Stimulated activated CD8-positive, alpha-beta memory T cell treated with anti-CD3 and anti-CD28 coated beads, Interleukin-15, amount 100 ng/mL, for 24 hours (primary cell): ENCODE data around the gene PLEKHB2.
"Not testable (repeated sequence)": the region's sequence is repeated elsewhere in the genome, so short reads cannot be mapped to it uniquely, and the experiment has no call there.

Experiments used
- DNase-seq: peaks from one replicate; pipeline ENCODE4 v3.0.0-alpha.2; 2020; ENCODE audit warnings: low read depth

The PLEKHB2 gene

DNA sequence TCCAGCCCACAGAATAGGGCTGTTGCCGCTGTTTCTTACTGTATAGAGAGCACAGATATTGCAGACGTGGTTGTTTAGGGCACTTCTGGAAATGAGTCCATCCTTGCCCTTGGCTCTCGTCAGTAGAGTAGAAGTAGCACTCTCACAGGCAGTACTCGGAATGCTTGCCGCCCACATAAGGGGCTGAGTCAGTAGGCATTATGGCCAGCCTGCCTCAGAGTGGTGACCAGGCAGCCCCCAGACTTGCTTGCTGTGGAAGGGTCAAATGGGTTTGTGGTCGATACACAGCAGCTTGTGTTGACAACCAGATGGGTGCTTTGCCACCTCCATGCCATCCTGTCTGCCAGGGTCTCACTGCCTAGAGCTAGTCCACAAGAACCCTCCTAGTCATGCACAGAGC lies 38.7 kb downstream of the PLEKHB2 start:
- DNase-seq, result no peak

GRCh38 chr2:131145040-131145439 lies 39.9 kb downstream of the PLEKHB2 start:
- no peak for DNase-seq

GRCh38 chr2:131146231-131146630 lies 41.1 kb downstream of the PLEKHB2 start:
- DNase-seq, result no peak

- DNase-seq, result no peak
Observed at GRCh38 chr2:131146749-131147148, 41.6 kb downstream of the PLEKHB2 start.

GRCh38 chr2:131148426-131148825 lies 43.3 kb downstream of the PLEKHB2 start:
- DNase-seq, result no peak

- DNase-seq, result not testable (repeated sequence)
Observed at GRCh38 chr2:131150109-131150508, 45.0 kb downstream of the PLEKHB2 start.

DNA sequence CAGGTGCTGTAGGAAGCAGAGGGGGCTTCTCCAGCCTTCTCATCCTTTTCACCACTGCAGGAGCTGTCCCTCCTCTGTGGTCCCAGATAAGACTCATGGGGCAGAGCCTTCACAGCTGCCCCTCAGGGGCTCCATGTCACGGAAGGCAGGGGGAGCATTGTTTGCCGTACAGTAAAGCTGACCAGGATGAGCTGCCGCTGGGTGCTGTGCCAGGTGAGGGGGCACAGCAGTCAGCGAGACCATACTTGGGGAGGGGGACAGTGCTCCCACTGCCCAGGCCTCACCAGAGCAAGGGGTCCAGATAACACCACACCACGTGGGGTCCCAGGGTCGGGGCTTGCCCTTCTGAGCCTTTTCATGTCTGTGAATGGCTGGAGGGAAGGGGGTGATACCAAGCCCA lies 46.3 kb downstream of the PLEKHB2 start:
- no peak for DNase-seq

GRCh38 chr2:131152074-131152473 lies 46.9 kb downstream of the PLEKHB2 start:
- DNase-seq, result no peak

GRCh38 chr2:131153529-131153928 lies 48.4 kb downstream of the PLEKHB2 start:
- DNase-seq, result no peak

DNA sequence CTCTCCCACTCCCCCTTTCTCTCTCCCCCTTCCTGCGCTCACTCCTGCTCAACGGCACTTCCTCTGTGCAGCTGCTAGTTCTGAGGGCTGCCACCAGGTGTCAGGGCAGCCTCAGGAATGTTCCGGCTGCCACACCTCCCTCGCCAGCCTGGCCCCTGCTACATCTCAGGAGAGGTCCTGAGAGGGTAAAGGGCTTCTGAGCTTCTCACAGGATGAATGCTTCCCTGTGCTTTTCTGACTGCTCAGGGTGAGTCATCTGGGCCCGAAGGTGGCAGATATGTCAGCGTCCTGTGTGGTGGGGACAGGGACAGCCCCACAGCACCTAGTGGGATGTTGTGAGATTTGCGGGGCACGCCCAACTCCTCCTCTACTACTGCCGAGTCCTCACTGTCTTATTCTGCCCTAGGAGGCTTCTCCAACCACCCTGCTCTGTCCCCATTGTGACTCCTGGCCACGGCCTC lies 49.0 kb downstream of the PLEKHB2 start:
- peak; percentile 37 for DNase-seq

DNA sequence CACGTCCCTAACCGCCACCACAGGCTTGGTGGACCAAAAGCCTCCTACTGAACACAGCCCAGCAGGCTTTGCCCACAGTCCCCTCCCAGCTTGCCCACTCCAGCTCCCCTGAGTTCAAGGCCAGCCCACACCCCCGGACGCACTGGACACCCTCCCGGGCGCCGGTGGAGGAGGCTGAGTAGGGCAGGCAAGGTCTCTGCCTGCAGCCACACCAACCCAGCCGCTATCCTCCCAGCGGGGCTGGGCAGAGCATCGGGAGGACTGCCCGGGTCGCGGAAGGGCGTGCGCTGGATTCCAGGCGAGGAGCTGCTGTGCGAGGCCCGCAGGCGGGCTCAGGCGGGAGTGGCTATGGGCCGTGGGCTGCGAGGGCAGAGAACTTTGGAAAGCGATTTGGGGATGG lies 49.5 kb downstream of the PLEKHB2 start:
- DNase-seq, result no peak

DNA sequence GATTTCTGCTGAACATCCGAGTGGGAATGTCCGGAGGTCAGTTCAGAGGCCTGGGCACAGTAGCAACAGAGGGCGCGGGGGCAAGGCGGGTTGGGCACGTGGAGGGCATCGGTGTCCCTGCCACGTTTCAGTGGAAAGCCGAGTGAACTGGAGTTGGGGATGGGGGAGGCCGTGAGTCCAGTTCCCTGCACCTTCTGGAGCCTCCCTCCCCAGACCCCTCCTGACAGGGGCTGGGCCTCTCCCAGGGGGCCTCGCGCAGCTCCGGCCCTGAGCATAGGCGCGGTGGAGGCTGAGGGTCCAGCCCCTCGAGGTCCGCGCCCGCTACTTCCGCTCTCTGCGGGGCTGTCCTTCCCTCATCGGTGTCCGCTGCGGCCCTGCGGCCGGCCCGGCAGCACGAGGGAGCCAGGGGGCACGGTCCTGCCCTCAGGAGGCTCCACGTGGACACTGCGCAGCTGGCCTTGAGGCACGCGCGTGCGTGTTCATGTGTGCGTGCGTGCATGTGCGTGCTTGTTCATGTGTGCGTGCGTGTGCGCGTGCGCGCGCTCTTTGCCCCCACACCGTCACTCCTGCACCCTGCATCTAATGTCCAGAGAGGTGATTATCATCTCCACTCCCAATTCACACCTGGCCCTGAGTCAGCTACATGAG lies 50.2 kb downstream of the PLEKHB2 start:
- no peak for DNase-seq

- DNase-seq, result no peak
Observed at GRCh38 chr2:131156452-131157149, 51.5 kb downstream of the PLEKHB2 start.

DNA sequence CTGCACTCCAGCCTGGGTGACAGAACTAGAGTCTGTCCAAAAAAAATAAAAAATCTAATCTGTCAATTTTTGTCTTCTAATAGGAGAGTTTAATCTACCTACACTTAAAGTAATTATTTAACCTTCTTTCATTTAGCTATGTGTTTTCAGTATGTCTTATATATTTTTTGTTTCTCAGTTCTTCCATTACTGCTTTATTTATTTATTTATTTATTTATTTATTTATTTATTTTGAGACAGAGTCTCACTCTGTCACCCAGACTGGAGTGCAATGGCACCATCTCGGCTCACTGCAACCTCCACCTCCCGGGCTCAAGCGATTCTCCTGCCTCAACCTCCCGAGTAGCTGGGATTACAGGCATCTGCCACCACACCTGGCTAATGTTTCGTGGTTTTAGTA lies 60.4 kb downstream of the PLEKHB2 start:
- not testable (repeated sequence) for DNase-seq

DNA sequence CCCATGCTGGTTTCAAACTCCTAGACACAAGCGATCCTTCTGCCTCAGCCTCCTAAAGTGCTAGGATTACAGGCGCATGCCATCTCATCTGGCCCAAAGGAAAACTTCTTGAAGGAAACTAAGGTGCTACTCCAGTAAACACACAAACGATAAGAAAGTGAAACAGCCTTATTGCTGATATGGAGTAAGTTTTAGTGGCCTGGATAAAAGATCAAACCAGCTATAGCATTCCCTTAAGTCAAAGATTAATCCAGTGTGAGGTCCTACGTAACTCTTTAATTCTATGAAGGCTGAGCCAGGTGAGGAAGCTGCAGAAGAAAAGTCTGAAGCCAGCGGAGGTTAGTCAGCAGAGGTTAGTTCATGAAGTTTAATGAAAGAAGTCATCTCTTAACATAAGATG lies 63.4 kb downstream of the PLEKHB2 start:
- DNase-seq, result no peak

DNA sequence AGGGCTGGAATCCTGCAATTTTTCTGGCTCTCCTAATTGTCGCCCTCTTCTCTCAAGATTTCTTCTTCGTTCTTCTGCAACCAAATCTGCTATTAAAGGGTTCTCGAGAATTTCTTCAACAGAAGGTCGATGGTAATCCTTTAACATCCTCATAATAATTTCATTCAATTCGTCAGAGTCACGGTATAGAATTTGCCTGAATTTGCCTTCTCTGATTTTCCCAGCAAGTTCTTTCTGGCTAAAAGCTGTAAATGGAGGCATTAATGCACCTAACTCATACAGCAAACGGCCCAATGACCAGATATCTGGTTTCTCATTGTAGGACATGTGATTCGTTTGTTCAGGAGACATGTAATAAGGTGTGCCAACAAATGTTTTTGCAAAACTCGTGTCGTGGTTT lies 72.9 kb downstream of the PLEKHB2 start:
- DNase-seq, result not testable (repeated sequence)

GRCh38 chr2:131178721-131179418 lies 73.7 kb downstream of the PLEKHB2 start:
- not testable (repeated sequence) for DNase-seq

DNA sequence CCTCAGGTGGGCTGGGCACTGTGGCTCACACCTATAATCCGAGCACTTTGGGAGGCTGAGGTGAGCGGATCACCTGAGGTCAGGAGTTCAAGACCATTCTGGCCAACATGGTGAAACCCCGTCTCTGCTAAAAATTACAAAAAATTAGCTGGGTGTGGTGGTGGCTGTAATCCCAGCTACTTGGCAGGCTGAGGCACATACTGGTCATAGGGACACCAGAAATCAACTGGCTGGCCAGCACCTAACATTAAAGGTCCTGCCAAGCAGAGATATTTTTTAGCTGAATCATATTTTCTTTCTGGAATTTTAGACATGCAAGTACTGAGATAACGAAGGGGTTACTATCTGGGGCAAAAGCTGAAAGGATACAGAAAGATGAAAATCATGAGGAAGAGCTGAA lies 76.3 kb downstream of the PLEKHB2 start:
- not testable (repeated sequence) for DNase-seq

DNA sequence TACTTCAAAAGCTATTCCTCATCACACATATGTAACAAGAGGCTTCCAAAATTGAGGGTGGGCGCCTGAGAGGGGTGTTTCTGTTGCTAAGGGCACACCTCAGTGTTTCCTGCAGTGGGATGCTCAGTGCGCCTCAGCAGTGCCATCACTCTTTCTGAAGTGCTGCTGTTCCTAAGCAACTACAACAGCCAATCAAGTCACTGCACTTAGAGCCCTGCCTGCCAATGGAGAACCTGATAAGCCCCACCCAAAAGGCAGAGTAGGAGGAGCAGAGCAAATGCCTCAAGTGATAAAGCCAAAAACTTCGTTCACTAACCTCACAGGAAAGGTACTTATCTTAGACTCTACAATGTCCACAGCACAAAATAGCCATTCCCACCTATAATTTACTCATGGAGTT lies 88.3 kb downstream of the PLEKHB2 start:
- not testable (repeated sequence) for DNase-seq

- not testable (repeated sequence) for DNase-seq
Observed at GRCh38 chr2:131196186-131196585, 91.0 kb downstream of the PLEKHB2 start.
